Activated CD8-positive, alpha-beta T cell treated with anti-CD3 and anti-CD28 coated beads for 36 hours (primary cell): Measurements from ENCODE around the gene DHX35. TPM values are rescaled to one million over a fixed set of nuclear protein-coding genes. Genes with fewer than 3 reads are reported as not detected.

Source experiments
- ATAC-seq: fragments of 200-7000 bp; cut with Tn5 transposase; one replicate; pipeline ENCODE4 v1.10.0; 2021; ENCODE audit warnings: mild to moderate bottlenecking, moderate library complexity
- CTCF ChIA-PET: fragments of 350-600 bp; sonication (Branson Sonifier 250); formaldehyde crosslinking; loops from one replicate; lab custom pipeline; 2021; ENCODE audit warnings: antibody characterized with exemption; lab: Charles Lee
- POLR2A ChIA-PET: fragments of 350-600 bp; sonication (Branson Sonifier 250); formaldehyde crosslinking; loops from one replicate; lab custom pipeline; 2021; ENCODE audit warnings: antibody characterized with exemption; lab: Charles Lee
- DNase-seq: peaks from one replicate; pipeline ENCODE4 v3.0.0-alpha.2; 2020
- H3K27ac Mint-ChIP-seq: one replicate; pipeline ENCODE4 v1.8.0; 2021; ENCODE audit warnings: mild to moderate bottlenecking, mixed read lengths
- H3K27me3 Mint-ChIP-seq: one replicate; pipeline ENCODE4 v1.8.0; 2021; ENCODE audit warnings: mixed read lengths
- H3K36me3 Mint-ChIP-seq: one replicate; pipeline ENCODE4 v1.8.0; 2021; ENCODE audit warnings: low read depth, mixed read lengths
- H3K4me1 Mint-ChIP-seq: one replicate; pipeline ENCODE4 v1.8.0; 2021; ENCODE audit warnings: low read depth, mixed read lengths
- H3K4me3 Mint-ChIP-seq: one replicate; pipeline ENCODE4 v1.8.0; 2021; ENCODE audit warnings: mild to moderate bottlenecking, moderate library complexity, mixed read lengths
- H3K9me3 Mint-ChIP-seq: one replicate; pipeline ENCODE4 v1.8.0; 2021; ENCODE audit warnings: mixed read lengths
- CTCF ChIP-seq: fragments of 200-600 bp; IDR thresholded peaks from one replicate; pipeline ENCODE4 v1.8.0; 2022; ENCODE audit warnings: antibody characterized with exemption, mild to moderate bottlenecking
- intact Hi-C: fragments of 100-400 bp; cut with micrococcal nuclease; formaldehyde crosslinking; loops from one replicate; pipeline ENCODE4 v1.10.0; 2022
- total RNA-seq, 2 experiments: library from RNA; stranded (reverse); gene quantifications; one replicate each; pipeline ENCODE4 v1.2.3, GENCODE V29; 2021

Gene DHX35
- total RNA-seq, 2 experiments from 2014 or later, result 12.2 to 12.6 TPM

DNA sequence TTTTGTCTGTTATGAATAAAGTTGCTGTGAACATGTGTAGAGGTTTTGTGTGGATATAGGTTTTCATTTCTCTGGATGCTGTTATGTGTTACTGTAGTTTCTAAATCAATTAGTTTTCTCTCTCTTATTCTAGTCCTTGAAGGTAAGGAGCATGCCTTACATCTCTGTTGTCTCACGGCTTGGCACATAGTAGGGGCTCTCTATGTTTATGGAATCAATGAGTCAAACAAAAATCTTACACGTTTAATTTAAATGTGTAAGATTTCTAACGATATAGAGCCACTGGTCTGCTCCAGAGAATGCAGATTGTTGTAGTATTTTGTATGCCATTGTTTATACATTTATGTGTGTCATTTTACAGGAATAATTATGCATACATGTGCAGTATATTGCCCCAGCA lies 15.3 kb upstream of the DHX35 start:
- H3K27ac Mint-ChIP-seq, result no peak overlapping the region

GRCh38 chr20:38947931-38948362 lies 14.2 kb upstream of the DHX35 start:
- no peak for ATAC-seq
- no peaks in the 10 kb centered on the region for H3K27me3 Mint-ChIP-seq
- no peaks in the 10 kb centered on the region for H3K4me1 Mint-ChIP-seq
- DNase-seq, result no peak
- no peaks in the 10 kb centered on the region for H3K9me3 Mint-ChIP-seq
- peaks cover 52% of the 10 kb centered on the region for H3K36me3 Mint-ChIP-seq
- no peak for TF ChIP-seq CTCF
- intact Hi-C loops, result no loop called here
- no peak overlapping the region for H3K27ac Mint-ChIP-seq
- H3K4me3 Mint-ChIP-seq, result no peak overlapping the region
- ChIA-PET POLR2A (no interaction called here), CTCF (interaction anchor here (1.2 kb wide), 1 partner anchor 25 kb away, joined by 3 read pairs; no protein-coding TSS in a partner anchor)

More for the DNA sequence above, 15.3 kb upstream of the DHX35 start:
- H3K27me3 Mint-ChIP-seq, result no peaks in the 10 kb centered on the region
- TF ChIP-seq CTCF, result no peak
- peaks cover 56% of the 10 kb centered on the region for H3K36me3 Mint-ChIP-seq
- H3K4me1 Mint-ChIP-seq, result no peaks in the 10 kb centered on the region
- DNase-seq (no peak), ATAC-seq (no peak)
- intact Hi-C loops, result no loop called here
- H3K9me3 Mint-ChIP-seq, result no peaks in the 10 kb centered on the region
- ChIA-PET CTCF (no interaction called here), POLR2A (no interaction called here)
- no peak overlapping the region for H3K4me3 Mint-ChIP-seq

- Mint-ChIP-seq H3K9me3 (no peaks in the 10 kb centered on the region), H3K27ac (no peak overlapping the region), H3K27me3 (no peaks in the 10 kb centered on the region), H3K4me1 (no peaks in the 10 kb centered on the region), H3K4me3 (no peak overlapping the region), H3K36me3 (peaks cover 48% of the 10 kb centered on the region)
- ChIA-PET POLR2A (interaction anchor here (1.2 kb wide), 1 partner anchor 11 kb away, joined by 3 read pairs; the partner anchor contains the start of gene DHX35), CTCF (interaction anchor here (0.9 to 1.2 kb wide), 2 partner anchors 62 to 99 kb away, joined by 3 read pairs; no protein-coding TSS in a partner anchor)
- intact Hi-C loops, result no loop called here
- no peak for TF ChIP-seq CTCF
- no peak for DNase-seq
- no peak for ATAC-seq
These were observed 11.9 kb upstream of the DHX35 start for GRCh38 chr20:38950254-38950653.

- Mint-ChIP-seq H3K4me3 (no peak overlapping the region), H3K36me3 (peaks cover 43% of the 10 kb centered on the region), H3K9me3 (no peaks in the 10 kb centered on the region), H3K27ac (no peak overlapping the region), H3K27me3 (no peaks in the 10 kb centered on the region), H3K4me1 (no peaks in the 10 kb centered on the region)
- intact Hi-C loops, result no loop called here
- DNase-seq (no peak), ATAC-seq (no peak)
- TF ChIP-seq CTCF, result no peak
- CTCF ChIA-PET, result interaction anchor here (1.1 kb wide), 2 partner anchors 26 to 98 kb away, joined by 3 to 4 read pairs; partner anchors contain the start of gene FAM83D
- POLR2A ChIA-PET, result no interaction called here
These were observed 10.5 kb upstream of the DHX35 start for GRCh38 chr20:38951611-38952010.

DNA sequence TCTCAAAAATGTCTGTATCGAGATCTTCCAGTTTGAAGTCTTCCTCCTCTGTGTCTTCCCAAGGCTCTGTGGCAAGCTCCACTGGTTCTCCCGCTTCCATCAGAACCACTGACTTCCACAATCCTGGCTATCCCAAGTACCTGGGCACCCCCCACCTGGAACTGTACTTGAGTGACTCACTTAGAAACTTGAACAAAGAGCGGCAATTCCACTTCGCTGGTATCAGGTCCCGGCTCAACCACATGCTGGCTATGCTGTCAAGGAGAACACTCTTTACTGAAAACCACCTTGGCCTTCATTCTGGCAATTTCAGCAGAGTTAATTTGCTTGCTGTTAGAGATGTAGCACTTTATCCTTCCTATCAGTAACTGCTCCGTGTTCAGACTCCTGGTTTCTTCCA lies 10.0 kb upstream of the DHX35 start:
- POLR2A ChIA-PET, result no interaction called here
- ATAC-seq (no peak), DNase-seq (no peak)
- Mint-ChIP-seq H3K27ac (no peak overlapping the region), H3K27me3 (no peaks in the 10 kb centered on the region), H3K4me3 (no peak overlapping the region), H3K9me3 (no peaks in the 10 kb centered on the region), H3K4me1 (no peaks in the 10 kb centered on the region), H3K36me3 (peaks cover 43% of the 10 kb centered on the region)
- CTCF ChIA-PET, result interaction anchor here (1.1 kb wide), 2 partner anchors 26 to 97 kb away, joined by 3 to 4 read pairs; partner anchors contain the start of gene FAM83D
- no peak for TF ChIP-seq CTCF
- intact Hi-C loops, result no loop called here
